Measurements from ENCODE around the gene PRKAR1B.
"Not testable (repeated sequence)": the region's sequence is repeated elsewhere in the genome, so short reads cannot be mapped to it uniquely, and the experiment has no call there.

PRKAR1B gene

DNA sequence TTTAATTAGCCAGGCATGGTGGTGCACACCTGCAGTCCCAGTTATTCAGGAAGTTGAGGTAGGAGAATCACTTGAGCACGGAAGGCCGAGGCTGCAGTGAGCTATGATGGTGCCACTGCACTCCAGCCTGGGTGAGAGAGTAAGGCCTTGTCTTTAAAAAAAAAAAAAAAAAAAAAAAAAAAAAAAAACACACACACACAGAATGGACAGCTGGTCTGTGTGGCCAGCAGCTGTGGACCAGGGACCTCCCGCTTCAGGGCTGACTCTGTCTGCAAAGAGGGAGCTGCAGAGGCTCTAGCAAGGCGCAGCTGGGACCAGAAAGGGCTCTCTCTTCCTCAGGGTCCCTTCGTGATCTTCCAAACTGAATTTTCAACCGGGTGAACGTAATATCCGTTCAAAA is 54.2 kb downstream of the PRKAR1B start:
- H3K4me3 ChIP-seq (ENCODE audit: low read depth, low read length): no peak overlapping the region

DNA sequence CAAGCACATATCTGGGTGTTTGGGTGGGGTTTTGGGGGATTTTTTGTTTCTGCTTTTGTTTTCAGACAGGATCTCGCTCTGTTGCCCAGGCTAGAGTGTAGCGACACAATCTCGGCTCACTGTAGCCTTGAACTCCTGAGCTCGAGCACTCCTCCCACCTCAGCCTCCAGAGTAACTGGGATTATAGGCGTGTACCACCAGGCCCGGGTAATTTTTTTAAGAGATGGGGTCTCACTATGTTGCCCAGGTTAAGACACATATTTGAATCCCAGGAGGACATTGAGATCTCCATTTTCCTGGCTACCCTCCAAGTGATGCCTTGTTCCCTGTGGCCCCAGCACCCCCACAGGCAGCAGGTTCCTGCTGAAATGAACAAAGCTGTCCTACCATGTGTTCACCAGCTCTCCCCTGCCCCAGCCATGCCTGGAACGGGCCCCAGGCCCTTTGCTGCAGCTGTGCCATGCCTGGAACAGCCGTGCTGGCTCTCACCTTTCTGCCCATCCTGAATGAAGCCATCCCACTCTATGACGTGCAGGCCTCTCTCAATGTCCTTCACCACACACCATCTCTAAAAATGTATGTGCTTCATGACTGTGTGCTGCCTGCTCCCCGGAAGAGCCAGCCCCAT is 55.6 kb downstream of the PRKAR1B start:
- no peak overlapping the region for H3K4me3 ChIP-seq (ENCODE audit: low read depth, low read length)

GRCh38 chr7:670501-671390 is 56.3 kb downstream of the PRKAR1B start:
- no peak overlapping the region for H3K4me3 ChIP-seq (ENCODE audit: low read depth, low read length)

DNA sequence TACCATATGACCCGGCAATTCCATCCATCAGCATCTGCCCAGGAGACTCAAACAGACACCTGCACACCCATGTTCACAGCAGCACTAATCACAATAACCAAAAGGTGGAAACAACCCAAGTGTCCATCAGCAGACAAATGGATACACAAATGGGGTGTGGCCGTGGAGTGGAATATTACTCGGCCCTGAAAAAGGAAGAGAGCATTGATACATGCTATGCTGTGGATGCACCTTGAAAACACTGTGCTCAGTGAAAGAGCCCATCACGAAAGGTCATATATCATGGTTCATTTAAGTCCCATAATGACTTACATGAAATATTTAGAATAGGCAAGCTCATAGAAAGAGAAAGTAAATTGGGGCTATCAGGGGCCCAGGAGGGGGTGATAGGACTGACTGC is 58.1 kb downstream of the PRKAR1B start:
- no peak overlapping the region for H3K4me3 ChIP-seq (ENCODE audit: low read depth, low read length)

DNA sequence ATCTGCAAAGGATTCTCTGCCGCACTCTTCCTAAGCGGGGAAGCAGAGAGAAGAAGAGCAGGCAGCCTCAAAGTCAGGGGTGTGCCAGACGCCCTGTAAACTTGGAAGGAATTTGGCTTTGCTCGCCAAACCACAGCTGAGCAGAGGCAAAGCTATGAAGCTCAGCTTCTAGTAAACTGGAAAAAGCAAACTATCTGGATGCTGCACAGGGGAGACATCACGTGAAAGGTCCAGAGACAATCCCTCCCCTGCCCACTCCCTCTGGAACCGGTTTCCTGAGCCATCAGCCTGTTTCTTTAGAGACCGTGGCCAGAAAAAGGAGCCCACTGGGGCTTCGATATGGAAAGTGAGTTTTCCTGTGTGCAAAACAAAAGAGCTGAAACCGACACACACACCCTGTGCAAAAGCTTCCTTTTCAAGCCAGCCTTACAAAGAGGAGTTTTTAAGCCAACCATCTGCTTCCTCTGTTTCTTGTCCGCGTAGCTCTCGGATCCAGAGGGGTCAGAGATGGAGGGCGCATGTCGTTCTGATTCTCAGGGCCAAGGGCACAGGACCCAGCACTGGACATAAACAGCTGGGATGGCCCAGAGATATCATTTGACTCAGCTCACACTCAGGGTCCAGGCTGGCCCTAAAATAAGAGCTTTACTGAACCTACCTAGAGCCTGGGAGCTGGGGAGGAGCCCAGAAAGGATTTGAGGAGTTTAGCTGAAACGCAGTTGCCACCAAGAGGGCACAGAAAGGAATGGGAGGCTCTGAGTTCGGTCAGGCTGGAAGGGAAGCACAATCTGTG is 58.7 kb downstream of the PRKAR1B start:
- no peak overlapping the region for H3K4me3 ChIP-seq (ENCODE audit: low read depth, low read length)

DNA sequence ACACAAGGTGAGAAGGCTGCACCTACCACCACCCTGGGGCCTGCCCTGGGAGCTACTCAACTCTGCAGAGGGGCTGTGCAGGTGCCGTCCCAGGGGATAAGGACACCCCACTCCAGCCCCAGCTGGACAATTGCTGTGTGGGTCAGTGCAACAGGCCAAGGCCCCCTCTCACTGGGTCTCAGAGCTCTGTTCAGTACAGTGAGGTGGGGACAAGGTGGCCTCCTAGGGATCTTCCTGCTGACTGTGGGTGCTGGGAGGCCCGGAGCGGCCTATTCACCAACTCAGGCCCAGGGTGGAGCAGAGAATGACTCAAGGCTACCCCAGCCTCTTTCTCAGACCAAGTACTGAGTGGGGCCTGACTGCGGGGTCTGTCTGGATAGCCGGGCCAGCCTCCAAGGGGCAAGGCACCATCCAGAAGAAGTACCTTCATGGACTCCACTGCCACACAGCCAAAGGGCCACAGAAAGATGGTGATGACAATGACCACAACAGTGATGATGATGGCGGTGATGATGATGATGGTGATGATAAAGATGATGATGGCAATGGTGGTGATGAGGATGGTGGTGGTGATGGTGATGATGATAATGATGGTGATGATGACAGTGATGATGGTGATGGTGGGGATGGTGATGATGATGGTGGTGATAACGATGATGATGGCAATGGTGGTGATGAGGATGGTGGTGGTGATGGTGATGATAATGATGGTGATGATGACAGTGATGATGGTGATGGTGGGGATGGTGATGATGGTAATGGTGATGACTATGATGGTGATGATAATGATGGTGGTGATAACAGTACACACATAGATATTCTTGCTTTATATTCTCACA is 60.4 kb downstream of the PRKAR1B start:
- no peak overlapping the region for H3K4me3 ChIP-seq (ENCODE audit: low read depth, low read length)

- H3K4me3 ChIP-seq (ENCODE audit: low read depth, low read length): no peak overlapping the region
Measured at GRCh38 chr7:665736-666453, 61.2 kb downstream of the PRKAR1B start.

GRCh38 chr7:664997-665735 is 61.9 kb downstream of the PRKAR1B start:
- no peak overlapping the region for H3K4me3 ChIP-seq (ENCODE audit: low read depth, low read length)

GRCh38 chr7:664402-664775 is 62.7 kb downstream of the PRKAR1B start:
- no peak overlapping the region for H3K4me3 ChIP-seq (ENCODE audit: low read depth, low read length)

DNA sequence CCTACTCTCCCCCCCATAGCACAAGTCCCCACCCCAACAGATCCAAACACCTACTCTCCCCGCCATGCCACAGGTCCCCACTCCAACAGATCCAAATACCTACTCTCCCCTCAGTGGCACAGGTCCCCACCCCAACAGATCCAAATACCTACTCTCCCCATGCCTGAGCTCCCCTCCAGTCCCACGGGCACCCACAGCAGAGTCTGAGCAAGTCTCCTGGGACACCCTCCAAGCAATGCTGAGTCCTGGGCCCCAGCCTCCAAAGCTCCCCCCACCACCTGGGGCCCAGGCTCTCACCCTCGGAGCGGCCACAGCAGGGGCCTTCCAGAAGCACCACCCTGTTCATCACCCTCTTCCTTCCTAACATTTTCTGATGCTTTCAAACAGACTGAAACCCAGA is 64.5 kb downstream of the PRKAR1B start:
- no peak overlapping the region for H3K4me3 ChIP-seq (ENCODE audit: low read depth, low read length)

GRCh38 chr7:659996-660395 is 67.1 kb downstream of the PRKAR1B start:
- H3K4me3 ChIP-seq (ENCODE audit: low read depth, low read length): no peak overlapping the region

GRCh38 chr7:659306-659847 is 67.7 kb downstream of the PRKAR1B start:
- no peak overlapping the region for H3K4me3 ChIP-seq (ENCODE audit: low read depth, low read length)

GRCh38 chr7:657565-658119 is 69.4 kb downstream of the PRKAR1B start:
- no peak overlapping the region for H3K4me3 ChIP-seq (ENCODE audit: low read depth, low read length)

DNA sequence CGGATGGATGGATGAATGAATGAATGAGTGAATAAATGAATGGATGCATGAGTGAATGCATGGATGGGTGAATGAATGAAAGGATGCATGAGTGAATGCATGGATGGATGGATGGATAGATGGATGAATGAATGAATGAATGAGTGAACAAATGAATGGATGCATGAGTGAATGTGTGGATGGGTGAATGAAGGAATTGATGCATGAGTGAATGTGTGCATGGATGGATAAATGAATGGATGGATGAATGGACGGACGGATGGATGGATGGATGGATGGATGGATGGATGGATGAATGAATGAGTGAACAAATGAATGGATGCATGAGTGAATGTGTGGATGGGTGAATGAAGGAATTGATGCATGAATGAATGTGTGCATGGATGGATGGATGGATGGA is 70.1 kb downstream of the PRKAR1B start:
- H3K4me3 ChIP-seq (ENCODE audit: low read depth, low read length): not testable (repeated sequence)

DNA sequence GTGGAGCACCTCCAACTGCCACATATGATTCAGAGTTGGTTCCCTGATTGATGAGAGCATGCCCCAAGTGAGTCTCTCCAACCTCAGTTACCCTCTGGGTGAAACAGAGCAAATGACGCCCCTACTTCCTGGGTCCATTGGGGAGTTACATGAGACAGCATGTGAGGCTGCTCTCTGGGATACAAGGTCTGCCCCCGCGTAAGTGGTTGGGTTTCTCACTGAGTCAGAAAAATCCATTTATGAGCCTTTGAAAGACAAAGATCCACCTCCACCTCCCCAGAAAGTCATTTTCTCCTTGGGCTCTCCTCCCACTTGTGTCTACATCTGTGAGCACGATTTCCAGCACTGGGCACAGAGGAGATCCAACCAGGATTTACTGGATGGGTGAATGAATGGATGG is 71.3 kb downstream of the PRKAR1B start:
- no peak overlapping the region for H3K4me3 ChIP-seq (ENCODE audit: low read depth, low read length)

GRCh38 chr7:653829-654764 is 73.0 kb downstream of the PRKAR1B start:
- no peak overlapping the region for H3K4me3 ChIP-seq (ENCODE audit: low read depth, low read length)

DNA sequence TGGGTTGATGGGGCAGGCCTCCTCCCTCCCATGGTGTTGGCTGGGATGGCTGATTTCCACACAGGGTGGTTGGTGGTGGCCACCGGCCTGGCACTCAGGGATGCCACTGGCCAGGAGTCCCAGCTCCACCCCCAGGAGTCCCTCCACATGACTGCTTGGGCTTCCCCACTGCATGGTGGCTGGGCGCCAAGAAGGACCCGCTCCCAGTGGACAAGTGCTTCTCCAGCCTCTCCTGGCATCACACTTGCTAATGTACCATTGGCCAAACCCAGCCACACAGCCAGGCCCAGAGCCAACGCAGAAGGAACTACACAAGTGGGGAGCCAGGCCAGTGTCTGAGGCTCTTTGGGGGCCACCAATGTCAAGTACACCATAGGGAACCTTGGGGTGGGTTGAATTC is 74.2 kb downstream of the PRKAR1B start:
- no peak overlapping the region for H3K4me3 ChIP-seq (ENCODE audit: low read depth, low read length)

GRCh38 chr7:652167-652566 is 74.9 kb downstream of the PRKAR1B start:
- not testable (repeated sequence) for H3K4me3 ChIP-seq (ENCODE audit: low read depth, low read length)

Measured in iPS-11a (cell line).